GM21423 (cell line): ENCODE data around the gene DLK1.

ENCODE experiments used
- ATAC-seq: cut with Tn5 transposase; IDR thresholded peaks from one replicate; pipeline ENCODE4 v1.9.1; 2021; ENCODE audit warnings: mild to moderate bottlenecking, moderate library complexity; ENCODE audit not compliant: unreplicated experiment

DLK1 gene

DNA sequence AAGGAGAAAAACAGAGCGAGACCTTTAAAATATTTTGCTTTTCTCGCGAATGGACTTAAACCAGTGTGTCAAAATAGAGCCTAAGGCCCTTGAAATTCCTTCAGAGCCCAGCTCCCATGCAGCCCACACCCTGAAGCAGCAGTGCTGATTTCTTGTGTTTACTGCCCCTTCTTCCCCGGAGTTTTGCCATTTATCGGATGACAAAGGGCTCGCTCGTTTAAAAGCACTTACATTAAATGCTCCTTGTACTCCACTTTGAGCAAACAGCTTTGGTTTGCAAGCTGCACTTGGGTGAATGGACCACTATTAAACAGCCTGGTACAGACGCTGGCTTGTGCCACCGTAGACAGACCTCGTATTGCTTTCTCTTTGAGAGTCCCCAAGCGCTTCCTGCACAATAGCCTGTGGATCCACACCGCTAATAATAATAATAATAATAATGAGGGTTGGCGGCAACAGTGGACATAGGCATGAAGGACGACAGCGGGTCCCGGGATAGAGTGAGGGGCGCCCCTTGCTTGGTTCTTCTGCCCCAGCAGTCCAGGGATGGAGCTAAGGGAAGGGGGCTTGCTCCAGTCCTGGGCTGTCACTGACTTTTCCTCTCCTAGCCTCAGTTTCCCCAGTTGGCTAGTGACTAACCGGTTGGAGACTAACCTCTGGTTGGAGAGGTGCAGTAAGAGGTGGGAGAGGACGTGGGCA, 6.6 kb downstream of the DLK1 start:
- ATAC-seq = no peak

GRCh38 chr14:100734031-100734990, 7.6 kb downstream of the DLK1 start:
- ATAC-seq = no peak

- ATAC-seq = no peak
Measured at GRCh38 chr14:100735271-100735670, 8.6 kb downstream of the DLK1 start.

DNA sequence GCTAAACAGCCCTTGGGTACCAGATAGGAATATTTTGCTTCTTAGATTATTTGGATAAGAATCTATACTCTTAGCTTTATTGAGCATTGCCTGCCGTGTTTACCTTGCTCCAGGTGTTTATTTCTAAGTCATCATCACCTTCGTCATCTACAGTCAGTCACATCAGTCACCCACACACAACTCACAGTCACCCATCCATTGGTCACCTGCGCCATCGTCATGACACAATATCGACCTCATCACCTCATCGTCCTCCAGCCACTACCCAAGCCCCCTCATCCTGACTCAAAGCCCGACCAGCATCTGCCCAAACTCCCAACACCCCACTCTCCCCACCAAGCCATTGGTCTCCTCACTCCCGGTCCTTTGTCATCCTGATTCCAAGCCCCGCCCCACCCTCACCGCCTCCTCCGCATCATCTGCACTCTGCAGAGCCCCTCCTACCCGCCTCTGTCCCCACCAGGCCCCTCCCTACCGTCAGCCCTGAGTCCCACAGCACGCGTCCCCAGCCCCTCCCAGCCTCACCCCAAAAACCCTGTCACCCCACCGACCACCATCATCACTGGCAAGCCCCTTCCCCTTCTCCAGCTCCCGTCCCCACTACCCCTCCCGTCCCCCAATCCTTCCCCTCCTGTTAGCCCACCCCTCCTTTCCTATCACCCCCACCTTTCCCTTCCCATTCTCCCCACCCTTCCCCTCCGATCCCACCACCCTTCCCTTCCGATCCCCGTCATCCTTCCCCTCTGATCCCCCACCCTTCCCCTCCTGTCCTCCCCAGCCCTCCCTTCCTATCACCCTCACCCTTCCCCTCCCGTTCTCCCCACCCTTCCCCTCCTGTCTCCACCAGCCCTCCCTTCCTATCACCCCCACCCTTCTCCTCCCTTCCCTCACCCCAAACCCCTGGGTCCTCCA, 9.8 kb downstream of the DLK1 start:
- no peak for ATAC-seq

DNA sequence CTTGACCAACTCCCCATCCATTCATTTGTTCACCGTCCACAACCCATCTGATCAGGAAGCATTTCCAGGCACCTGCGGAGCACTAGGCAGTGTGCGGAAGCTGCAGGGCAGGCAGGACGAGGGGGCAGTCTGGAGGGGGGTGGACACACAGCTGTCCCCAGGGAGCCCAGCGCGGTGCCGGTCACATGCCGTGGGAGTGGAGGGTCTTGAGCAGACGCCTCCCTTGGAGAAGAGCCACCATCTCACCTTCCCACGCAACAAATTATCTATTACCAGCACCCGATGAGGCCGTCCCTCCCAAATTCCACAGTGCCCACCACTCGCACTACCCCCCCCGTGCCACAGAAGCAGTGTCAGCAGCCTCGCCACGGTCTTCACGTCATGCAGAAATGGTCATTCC, 10.8 kb downstream of the DLK1 start:
- ATAC-seq = no peak

DNA sequence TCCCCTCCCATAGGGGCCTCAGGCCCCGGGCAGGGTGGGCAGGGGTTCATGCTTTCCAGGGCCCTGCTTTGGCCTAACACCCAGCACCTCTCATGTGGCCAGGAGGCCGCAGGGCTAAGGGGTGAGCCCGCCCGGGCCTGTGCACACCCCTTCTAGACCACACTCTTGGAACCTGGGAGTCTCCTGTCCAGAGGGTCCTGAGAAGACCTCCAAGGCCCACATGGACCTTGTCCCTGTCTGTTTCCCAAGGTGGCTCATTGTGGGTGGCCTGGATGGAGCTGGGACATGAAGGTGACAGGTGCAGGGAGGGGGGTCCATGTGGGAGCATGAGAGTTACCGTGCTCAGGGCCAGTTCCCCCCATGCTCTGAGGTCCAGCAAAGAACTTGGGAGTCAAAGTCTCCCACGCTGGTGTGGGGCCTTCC, 11.6 kb downstream of the DLK1 start:
- no peak for ATAC-seq

- no peak for ATAC-seq
Measured at GRCh38 chr14:100738704-100739131, 12.0 kb downstream of the DLK1 start.

DNA sequence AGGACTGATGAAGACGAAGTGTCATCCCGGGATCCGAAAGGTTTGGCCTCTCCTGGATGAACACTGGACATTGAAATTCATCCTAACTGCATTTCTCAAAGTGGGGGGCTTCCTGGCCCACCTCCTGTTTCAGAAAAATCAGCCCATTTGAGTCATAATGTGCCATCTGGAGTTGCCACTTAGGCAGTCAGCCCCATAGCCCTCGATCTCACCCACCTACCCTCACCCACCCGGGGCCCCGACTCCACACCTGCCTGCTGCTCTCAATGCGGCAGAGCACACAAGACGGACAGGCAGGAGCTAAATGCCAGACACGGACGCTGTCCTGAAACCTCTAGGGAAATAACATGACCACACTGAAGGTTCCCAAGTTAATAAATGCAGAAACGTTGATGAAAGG, 12.6 kb downstream of the DLK1 start:
- no peak for ATAC-seq

DNA sequence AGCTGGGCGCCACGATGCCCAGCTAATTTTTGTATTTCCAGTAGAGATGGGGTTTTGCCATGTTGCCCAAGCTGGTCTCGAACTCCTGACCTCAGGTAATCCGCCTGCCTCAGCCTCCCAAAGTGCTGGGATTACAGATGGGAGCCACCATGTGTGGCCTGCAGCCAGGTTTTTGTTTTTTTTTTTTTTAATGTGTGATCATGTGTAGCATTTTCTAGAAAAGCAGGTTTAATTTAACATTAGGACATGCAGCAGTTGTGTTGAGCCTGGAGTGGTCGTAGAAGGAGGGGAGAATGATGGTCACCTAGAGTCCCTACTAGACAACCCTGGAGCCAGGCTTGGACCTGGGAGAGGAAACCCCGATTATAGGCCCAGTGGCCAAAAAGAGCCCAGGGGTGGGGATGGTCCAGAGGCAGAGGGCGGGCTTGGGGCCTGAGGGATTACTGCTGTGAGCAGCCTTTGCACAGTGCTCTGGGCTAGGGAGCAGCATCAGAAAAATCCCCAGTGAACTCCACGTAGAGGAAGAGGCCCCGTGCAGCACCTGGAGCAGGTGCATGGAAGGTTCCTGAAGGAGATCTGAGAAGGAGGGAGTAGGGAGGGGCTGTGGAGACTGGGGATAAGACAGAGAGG, 13.6 kb downstream of the DLK1 start:
- ATAC-seq = no peak

DNA sequence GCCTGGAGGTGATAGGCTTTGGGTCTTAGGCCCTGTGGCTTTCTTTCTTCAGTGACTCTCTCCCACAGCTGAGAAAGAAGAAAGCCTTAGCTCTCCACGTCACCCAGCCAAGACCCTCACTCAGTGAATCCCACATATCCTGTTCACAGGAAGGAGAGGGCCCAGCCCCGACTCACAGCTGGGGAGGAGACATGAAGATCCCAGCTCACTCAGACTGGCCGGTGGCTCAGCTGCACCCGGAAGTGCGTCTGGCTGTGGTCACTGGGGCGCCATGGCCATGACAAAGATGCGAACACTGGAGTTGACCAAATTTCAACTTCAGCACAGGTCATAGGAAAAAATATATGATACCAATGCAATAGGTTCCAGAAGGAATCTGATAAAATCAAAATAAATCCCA, 14.2 kb downstream of the DLK1 start:
- ATAC-seq = no peak

- no peak for ATAC-seq
Measured at GRCh38 chr14:100741966-100742365, 15.3 kb downstream of the DLK1 start.

GRCh38 chr14:100746326-100746725, 19.6 kb downstream of the DLK1 start:
- ATAC-seq = no peak

DNA sequence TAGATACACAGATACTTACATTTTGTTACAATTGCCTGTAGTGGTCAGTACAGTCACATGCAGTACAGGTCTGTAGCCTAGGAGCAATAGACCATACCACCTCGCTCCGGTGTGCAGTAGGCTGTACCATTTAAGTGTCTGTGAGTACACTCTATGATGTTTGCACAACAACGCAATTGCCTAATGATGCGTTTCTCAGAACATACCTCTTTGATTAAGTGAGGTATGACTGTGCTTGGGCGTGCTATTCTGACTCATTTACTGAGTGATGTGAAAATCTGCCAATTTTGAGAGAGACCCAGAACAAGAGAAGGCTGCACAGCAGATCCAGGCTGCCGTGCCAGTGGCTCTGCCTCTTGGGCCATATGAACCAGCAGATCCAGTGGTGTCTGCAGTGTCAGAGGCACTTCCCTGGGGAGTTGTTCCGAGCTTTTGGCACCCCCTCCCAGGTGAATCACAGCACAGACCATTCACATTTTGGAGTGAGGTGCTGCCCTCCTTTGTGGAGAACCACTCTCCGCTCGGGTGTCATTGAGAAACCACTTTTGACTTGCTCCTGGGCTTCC, 20.4 kb downstream of the DLK1 start:
- no peak for ATAC-seq

GRCh38 chr14:100747736-100748135, 21.0 kb downstream of the DLK1 start:
- no peak for ATAC-seq

GRCh38 chr14:100748403-100748802, 21.7 kb downstream of the DLK1 start:
- ATAC-seq = no peak

GRCh38 chr14:100748944-100749343, 22.3 kb downstream of the DLK1 start:
- no peak for ATAC-seq

DNA sequence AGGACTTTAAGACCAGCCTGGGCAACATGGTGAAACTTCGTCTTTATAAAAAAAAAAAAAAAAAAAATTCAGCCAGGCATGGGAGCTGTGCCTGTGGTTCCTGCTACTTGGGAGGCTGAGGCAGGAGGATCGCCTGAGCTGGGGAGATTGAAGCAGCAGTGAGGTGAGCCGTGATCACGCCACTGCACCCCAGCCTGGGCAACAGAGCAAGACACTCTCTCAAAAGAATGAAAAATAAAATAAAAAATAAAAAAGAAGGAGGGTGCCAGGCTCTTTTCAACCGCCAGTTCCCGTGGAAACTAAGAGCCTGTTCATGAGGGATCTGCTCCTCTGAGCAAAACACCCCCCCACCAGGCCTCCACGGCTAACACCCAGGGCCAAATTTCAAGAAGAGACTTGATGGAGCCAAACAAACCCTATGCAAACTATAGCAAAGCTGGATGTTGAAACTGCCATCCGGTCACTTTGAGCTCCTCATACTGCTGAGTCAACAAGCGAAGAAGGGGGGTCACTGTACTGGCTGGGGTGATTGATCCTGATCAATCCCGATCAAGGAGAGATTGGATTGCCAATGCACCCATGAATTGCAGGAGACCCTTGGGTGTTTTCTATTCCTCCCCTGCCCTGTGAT, 23.4 kb downstream of the DLK1 start:
- ATAC-seq = no peak

GRCh38 chr14:100750762-100751699, 24.3 kb downstream of the DLK1 start:
- ATAC-seq = no peak

DNA sequence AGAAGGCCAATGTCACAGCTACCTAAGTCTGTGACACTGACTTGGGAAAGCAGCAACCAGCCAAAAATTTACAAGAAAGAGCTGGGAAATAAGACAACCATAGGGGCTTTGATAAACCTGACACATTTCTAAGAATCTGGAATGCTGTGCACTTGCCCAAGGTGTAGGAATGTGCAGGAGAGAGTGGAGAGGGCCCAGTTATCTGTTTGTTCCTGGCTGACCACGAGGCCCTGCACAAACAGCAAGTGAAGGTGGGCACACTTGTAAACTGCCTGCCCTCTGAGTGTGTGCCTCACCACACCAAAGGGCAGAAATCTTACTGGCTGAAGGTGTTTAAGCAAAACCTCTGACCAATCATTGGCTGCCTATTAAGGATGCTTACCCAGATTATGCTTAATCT, 27.3 kb downstream of the DLK1 start:
- no peak for ATAC-seq
